ENCODE measurements around the gene B3GAT1.

The B3GAT1 gene

DNA sequence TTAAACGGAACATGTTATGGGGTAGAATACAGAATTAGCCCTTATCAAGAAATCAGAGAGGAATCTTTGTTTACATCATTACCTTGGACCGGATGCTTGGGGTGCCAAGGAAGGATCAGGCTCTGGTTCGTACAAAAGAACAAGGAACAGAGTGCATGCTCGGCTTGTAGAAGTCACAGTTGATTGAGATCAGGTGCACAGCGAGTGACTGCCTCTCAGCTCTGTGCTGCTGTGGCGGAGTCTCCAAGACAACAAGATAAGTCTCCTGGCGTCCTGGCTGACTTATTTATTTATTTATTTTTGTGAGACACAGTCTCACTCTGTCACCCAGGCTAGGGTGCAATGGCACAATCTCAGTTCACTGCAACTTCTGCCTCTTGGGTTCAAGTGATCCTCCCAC lies 48.5 kb downstream of the B3GAT1 start:
- no peak for TF ChIP-seq POLR2AphosphoS5 (IDR thresholded peaks at IDR 0.05; ENCODE audit: low read depth, low read length)
- TF ChIP-seq TAF1 (IDR thresholded peaks at IDR 0.05; ENCODE audit: borderline replicate concordance, low read depth, low read length) = no peak
- no peak for TF ChIP-seq POLR2A (IDR thresholded peaks at IDR 0.05; ENCODE audit: low read depth, low read length)
- DNase-seq (ENCODE audit: insufficient read length) (no peak), FAIRE-seq (no peak)

DNA sequence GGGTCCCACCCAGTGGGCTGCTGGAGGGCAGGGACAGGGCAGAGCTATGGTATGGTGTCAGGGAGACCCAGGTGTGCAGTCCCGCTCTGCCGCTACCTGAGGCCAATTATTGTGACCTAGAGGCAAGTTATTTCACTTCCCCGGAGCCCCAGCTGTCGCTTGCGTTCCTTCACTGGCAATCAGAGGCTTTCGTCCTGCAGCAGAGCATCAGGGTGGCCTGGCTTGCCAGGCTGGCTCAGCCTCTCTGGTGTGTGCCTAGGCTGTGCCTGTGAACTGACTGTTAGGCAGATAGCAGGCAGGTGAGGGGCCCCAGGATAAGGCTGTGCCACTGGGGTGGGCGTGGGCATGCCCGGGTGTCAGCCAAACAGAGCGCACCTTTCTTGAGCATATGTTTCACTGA lies 48.9 kb downstream of the B3GAT1 start:
- DNase-seq (ENCODE audit: insufficient read length) (no peak), FAIRE-seq (no peak)
- no peak for TF ChIP-seq TAF1 (IDR thresholded peaks at IDR 0.05; ENCODE audit: borderline replicate concordance, low read depth, low read length)
- TF ChIP-seq POLR2A (IDR thresholded peaks at IDR 0.05; ENCODE audit: low read depth, low read length) = no peak
- TF ChIP-seq POLR2AphosphoS5 (IDR thresholded peaks at IDR 0.05; ENCODE audit: low read depth, low read length) = no peak

- DNase-seq (ENCODE audit: insufficient read length) (no peak), FAIRE-seq (no peak)
- TF ChIP-seq POLR2AphosphoS5 (IDR thresholded peaks at IDR 0.05; ENCODE audit: low read depth, low read length) = no peak
- no peak for TF ChIP-seq TAF1 (IDR thresholded peaks at IDR 0.05; ENCODE audit: borderline replicate concordance, low read depth, low read length)
- TF ChIP-seq POLR2A (IDR thresholded peaks at IDR 0.05; ENCODE audit: low read depth, low read length) = no peak
These were observed 49.7 kb downstream of the B3GAT1 start for GRCh38 chr11:134362192-134362901.

DNA sequence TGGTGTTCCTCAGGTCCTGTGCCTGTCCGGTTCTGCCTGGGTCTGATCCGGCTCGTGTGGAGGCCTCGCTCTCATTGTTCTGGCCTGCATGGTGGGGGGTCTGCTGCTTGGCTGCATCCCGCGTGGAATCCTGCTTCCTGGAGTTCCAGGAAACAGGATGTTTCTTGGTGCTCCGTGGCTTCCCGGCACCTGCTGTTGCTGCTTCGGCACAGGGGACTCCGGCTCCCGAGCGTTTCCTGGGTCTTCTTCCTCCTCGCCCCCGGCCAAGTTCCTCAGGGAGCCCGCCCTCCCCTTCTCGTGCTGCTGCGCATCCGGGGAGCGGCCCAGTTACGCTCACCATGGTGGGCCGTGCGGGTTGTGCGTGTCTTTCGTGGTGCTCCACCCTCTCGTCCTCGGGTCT lies 50.4 kb downstream of the B3GAT1 start:
- TF ChIP-seq POLR2AphosphoS5 (IDR thresholded peaks at IDR 0.05; ENCODE audit: low read depth, low read length) (no peak), POLR2A (IDR thresholded peaks at IDR 0.05; ENCODE audit: low read depth, low read length) (no peak), TAF1 (IDR thresholded peaks at IDR 0.05; ENCODE audit: borderline replicate concordance, low read depth, low read length) (no peak)
- FAIRE-seq = no peak
- DNase-seq (ENCODE audit: insufficient read length) = no peak

DNA sequence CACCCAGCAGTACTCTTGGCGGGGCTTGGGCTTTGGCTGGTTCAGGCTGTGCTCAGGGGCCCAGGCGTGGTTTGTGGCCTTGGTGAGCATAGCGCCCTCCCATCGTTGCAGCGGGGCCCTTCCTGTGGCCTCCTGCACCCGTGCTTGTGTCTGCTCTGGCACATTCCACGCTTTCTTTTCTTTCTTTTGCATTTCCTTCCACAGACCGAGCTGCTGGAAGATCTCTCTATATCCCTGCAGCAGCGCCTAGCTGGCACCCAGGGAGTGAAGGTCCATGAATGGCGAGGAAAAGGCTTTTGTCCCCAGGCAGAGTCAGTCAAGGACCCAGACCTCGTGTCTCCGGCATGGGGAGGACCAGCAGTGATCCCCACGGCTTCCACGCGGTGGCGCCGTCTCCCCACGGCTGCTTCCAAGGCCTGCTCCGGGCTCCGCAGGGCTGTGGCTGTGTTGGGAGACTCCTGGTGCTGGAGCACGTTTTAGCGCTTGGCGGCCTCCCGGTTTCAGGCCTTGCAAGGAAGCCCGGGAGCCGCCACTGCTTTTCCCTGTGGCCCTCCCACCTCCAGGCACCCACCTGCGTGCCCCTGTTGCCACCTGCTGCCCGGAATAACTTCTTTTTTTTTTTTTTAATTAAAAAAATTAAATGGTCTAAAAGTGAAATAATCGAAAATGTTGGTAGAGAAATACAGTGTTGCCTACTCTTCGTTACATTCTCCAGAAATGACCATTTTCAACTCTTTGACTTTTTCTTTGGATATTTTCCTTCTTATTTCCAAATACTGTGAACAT lies 51.8 kb downstream of the B3GAT1 start:
- FAIRE-seq (peak; percentile 95), DNase-seq (ENCODE audit: insufficient read length) (peak; percentile 84)
- no peak for TF ChIP-seq POLR2AphosphoS5 (IDR thresholded peaks at IDR 0.05; ENCODE audit: low read depth, low read length)
- TF ChIP-seq TAF1 (IDR thresholded peaks at IDR 0.05; ENCODE audit: borderline replicate concordance, low read depth, low read length) = no peak
- TF ChIP-seq POLR2A (IDR thresholded peaks at IDR 0.05; ENCODE audit: low read depth, low read length) = no peak

DNA sequence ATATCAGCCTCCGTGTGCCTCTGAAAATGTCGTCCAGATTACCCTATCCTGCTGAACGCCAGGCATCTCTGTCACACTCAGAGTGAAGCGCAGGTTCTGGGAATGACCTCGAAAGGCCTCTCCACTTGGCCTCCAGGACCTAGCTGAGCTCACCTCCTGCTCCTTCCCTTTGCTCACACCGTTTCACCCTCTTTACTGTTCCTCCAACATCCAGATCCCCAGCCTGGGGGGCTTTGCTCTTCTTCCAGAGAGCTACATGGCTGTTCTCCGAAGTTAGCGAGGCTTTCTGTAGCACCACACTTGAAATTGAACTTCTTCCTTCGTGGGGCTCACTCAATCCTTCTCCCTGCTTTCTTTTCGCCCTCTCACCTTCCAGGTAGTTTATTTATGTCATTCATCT lies 52.4 kb downstream of the B3GAT1 start:
- no peak for FAIRE-seq
- DNase-seq (ENCODE audit: insufficient read length) = no peak
- TF ChIP-seq POLR2AphosphoS5 (IDR thresholded peaks at IDR 0.05; ENCODE audit: low read depth, low read length) (no peak), POLR2A (IDR thresholded peaks at IDR 0.05; ENCODE audit: low read depth, low read length) (no peak)

DNA sequence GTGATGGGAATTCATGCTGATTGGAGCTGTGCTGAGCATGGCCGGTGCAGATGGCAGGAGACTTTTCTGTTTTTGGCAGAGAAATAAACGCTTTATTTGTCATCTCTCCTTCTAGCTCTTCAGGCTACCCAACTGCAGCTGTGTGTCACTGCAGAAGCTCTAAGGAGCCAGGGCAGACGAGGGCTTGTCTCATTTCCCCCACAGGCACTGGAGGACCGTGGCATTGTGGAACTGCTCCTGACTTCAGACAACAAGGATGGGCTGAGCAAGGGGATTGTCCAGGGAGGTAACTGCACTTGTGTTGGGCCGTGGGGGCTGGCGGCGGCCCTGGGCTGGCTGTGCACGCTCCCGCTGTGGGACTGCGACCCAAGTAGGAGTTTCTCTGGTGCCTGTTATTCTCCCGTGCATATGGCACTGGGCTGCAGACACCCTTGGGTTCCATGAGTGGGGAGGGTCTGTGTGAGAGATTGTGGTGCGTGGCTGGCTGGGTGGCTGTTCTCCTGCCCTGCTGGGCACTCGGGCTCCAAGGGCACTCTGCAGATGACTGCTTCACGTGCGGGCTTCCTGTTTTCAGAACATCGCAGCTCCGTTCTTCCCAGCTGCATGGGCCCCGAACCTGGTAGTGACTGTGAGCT lies 53.1 kb downstream of the B3GAT1 start:
- DNase-seq (ENCODE audit: insufficient read length) (no peak), FAIRE-seq (no peak)
- TF ChIP-seq POLR2AphosphoS5 (IDR thresholded peaks at IDR 0.05; ENCODE audit: low read depth, low read length) (no peak), TAF1 (IDR thresholded peaks at IDR 0.05; ENCODE audit: borderline replicate concordance, low read depth, low read length) (no peak), POLR2A (IDR thresholded peaks at IDR 0.05; ENCODE audit: low read depth, low read length) (no peak)

DNA sequence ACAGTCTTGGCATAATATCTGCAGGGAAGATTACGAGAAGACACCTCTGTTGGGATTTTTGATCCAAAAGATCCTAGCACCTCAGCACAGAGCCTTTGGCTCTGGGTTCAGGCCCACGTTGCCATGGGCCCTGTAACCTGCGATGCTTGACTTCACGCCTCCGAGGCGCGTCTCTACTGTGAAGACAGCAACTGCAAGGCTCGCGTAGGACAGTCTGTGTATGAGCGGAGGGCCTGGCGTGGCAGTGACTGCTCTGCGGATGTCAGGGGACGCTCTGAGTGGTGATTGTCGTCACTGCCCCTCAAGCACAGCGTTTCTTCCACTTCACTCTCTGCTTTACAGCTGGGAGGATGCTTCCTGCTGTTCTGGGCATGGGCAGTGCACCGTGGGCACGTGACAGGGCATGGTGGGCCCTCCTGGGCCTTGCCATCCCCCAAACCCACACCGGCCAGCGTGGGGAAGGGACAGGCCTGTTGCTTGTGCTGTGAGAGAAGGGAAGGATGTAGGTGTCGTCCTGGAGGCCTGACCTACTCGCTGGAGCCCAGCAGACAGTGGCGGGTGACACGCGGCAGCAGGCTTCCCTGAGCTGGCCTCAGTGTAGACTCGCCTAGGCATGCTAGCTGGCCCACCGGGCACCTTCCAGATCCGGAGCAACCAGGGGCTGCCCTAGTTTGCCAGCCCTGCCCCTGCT lies 53.7 kb downstream of the B3GAT1 start:
- no peak for FAIRE-seq
- no peak for TF ChIP-seq TAF1 (IDR thresholded peaks at IDR 0.05; ENCODE audit: borderline replicate concordance, low read depth, low read length)
- TF ChIP-seq POLR2AphosphoS5 (IDR thresholded peaks at IDR 0.05; ENCODE audit: low read depth, low read length) = no peak
- no peak for TF ChIP-seq POLR2A (IDR thresholded peaks at IDR 0.05; ENCODE audit: low read depth, low read length)
- DNase-seq (ENCODE audit: insufficient read length) = no peak

- no peak for TF ChIP-seq TAF1 (IDR thresholded peaks at IDR 0.05; ENCODE audit: borderline replicate concordance, low read depth, low read length)
- TF ChIP-seq POLR2AphosphoS5 (IDR thresholded peaks at IDR 0.05; ENCODE audit: low read depth, low read length) = no peak
- TF ChIP-seq POLR2A (IDR thresholded peaks at IDR 0.05; ENCODE audit: low read depth, low read length) = no peak
- DNase-seq (ENCODE audit: insufficient read length) = no peak
- no peak for FAIRE-seq
These were observed 54.5 kb downstream of the B3GAT1 start for GRCh38 chr11:134357545-134357839.

DNA sequence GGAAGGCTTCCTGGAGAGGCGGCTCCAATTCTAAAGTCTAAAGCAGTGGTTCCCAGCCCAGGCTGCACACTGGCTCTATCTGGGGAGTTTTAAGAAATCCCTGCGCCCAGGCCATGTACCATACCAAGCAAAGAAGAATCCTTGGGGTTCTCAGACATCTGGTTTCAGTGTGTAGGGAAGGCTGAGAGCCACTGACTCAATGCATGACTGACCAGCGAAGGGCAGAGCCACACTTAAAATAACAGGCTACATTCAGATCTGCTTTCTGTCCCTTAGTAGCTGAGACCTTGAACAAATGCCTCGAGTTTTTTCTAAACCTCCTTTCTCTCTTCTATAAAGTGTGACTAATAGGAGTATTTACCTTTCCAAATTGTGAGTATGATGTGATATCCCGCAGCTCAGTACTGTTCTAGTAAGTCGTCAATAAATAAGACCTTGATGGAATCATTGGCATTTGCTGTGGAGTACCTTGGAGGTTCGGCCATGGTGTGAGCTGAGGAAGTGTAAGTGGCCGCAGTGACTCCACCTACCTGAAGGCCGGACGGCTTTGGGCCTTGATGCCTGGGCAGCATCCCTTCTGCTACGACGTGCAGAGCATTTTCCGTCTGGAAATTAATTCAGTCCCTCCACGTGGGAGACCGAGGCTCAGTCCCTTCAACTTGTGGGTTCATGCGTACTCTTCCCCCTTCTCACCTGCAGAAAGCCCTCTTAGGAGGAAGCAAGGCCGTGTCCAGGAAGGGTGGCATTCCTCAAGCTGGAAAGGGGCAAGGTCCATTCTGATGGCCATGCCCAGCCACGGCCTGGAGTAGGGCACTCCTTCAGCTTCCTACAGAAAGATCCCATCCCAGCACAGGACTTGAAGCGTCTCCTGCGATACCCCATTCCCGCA lies 55.1 kb downstream of the B3GAT1 start:
- DNase-seq (ENCODE audit: insufficient read length) = no peak
- FAIRE-seq = no peak
- TF ChIP-seq POLR2AphosphoS5 (IDR thresholded peaks at IDR 0.05; ENCODE audit: low read depth, low read length) (no peak), POLR2A (IDR thresholded peaks at IDR 0.05; ENCODE audit: low read depth, low read length) (no peak), TAF1 (IDR thresholded peaks at IDR 0.05; ENCODE audit: borderline replicate concordance, low read depth, low read length) (no peak)
